Stimulated activated naive CD8-positive, alpha-beta T cell treated with anti-CD3 and anti-CD28 coated beads, Interleukin-15, Interleukin-2, amounts not matched to agents 100 ng/mL and 50 ng/mL, for 24 hours (primary cell): ENCODE data around the gene MGAT4A.
A peak's percentile ranks its signal among the peaks of the same experiment; 100 is the strongest.

Experiments
- H3K27ac Mint-ChIP-seq: one replicate; pipeline ENCODE4 v1.8.0; 2021; ENCODE audit warnings: mild to moderate bottlenecking, mixed read lengths
- H3K27me3 Mint-ChIP-seq: one replicate; pipeline ENCODE4 v1.8.0; 2021; ENCODE audit warnings: mixed read lengths
- H3K36me3 Mint-ChIP-seq: one replicate; pipeline ENCODE4 v1.8.0; 2021; ENCODE audit warnings: low read depth, mixed read lengths
- H3K4me1 Mint-ChIP-seq: one replicate; pipeline ENCODE4 v1.8.0; 2021; ENCODE audit warnings: low read depth, mixed read lengths
- H3K4me3 Mint-ChIP-seq: one replicate; pipeline ENCODE4 v1.8.0; 2021; ENCODE audit warnings: mild to moderate bottlenecking, mixed read lengths
- H3K9me3 Mint-ChIP-seq: one replicate; pipeline ENCODE4 v1.8.0; 2021; ENCODE audit warnings: mixed read lengths

MGAT4A gene

DNA sequence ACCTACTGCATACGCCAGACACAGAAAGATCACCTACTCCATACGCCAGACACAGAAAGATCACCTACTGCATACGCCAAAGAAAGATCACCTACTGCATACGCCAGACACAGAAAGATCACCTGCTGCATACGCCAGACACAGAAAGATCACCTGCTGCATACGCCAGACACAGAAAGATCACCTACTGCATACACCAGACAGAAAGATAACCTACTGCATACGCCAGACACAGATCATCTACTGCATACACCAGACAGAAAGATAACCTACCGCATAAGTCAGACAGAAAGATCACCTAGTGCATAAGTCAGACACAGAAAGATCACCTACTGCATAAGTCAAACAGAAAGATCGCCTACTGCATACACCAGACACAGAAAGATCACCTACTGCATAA is 148.4 kb downstream of the MGAT4A start:
- Mint-ChIP-seq H3K36me3 (peaks cover 22% of the 10 kb centered on the region), H3K4me3 (no peak overlapping the region), H3K4me1 (no peaks in the 10 kb centered on the region), H3K9me3 (no peaks in the 10 kb centered on the region), H3K27ac (no peak overlapping the region), H3K27me3 (no peaks in the 10 kb centered on the region)

DNA sequence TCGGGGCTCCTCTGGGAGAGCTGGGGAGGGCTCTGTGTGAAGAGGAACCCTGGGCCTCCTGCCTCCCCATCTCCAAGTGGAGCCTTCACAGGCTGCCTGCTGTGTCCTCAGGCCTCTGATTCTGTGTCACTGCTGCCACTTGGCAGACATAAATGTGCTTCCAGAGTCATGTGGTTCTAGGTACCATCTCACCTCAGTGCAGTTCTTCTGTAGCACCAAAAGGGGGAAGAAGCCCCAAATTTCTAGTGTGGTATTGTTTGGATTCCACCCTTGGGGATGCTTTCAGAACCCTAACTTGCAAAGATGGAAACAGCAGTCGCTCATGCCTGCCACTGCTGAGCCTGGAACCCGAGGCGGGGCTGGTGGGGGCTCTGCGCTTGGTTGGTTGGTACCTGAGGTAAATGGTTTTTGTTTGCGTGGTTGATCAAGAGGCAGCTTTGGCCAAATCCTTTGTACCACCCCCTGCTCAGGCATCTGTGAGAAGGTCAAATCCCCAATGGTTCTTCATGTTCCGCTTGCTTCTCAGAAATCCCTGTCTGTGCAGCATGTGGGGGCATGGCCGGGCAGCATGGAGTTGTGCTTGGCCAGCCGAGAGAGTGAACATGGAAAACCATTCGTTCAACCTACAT is 150.2 kb downstream of the MGAT4A start:
- H3K27ac Mint-ChIP-seq: peak overlapping the region; percentile 32
- H3K9me3 Mint-ChIP-seq: no peaks in the 10 kb centered on the region
- H3K4me3 Mint-ChIP-seq: no peak overlapping the region
- H3K36me3 Mint-ChIP-seq: peaks cover 18% of the 10 kb centered on the region
- no peaks in the 10 kb centered on the region for H3K27me3 Mint-ChIP-seq
- no peaks in the 10 kb centered on the region for H3K4me1 Mint-ChIP-seq

DNA sequence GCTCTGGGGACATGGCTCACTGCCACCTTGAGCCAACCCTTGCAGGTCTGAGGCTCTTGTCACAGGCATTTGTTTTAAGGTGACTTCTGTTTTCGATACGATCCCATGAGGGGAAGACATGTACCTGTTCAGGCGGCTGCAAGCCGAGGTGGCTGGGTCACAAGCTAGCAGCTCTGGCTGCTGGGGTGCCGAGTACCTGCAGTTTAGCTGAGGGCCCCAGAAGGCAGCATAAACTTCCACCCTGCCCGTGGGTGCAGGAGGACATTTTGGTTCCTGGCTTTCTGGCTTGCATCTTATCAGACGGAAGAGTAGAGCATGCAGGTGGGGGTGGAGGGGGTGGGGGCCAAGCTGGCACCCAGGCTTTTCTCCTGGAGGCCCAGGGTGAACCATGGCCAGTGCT is 151.0 kb downstream of the MGAT4A start:
- H3K9me3 Mint-ChIP-seq: no peaks in the 10 kb centered on the region
- peaks cover 18% of the 10 kb centered on the region for H3K36me3 Mint-ChIP-seq
- no peaks in the 10 kb centered on the region for H3K27me3 Mint-ChIP-seq
- H3K4me1 Mint-ChIP-seq: no peaks in the 10 kb centered on the region
- H3K27ac Mint-ChIP-seq: no peak overlapping the region
- H3K4me3 Mint-ChIP-seq: no peak overlapping the region

DNA sequence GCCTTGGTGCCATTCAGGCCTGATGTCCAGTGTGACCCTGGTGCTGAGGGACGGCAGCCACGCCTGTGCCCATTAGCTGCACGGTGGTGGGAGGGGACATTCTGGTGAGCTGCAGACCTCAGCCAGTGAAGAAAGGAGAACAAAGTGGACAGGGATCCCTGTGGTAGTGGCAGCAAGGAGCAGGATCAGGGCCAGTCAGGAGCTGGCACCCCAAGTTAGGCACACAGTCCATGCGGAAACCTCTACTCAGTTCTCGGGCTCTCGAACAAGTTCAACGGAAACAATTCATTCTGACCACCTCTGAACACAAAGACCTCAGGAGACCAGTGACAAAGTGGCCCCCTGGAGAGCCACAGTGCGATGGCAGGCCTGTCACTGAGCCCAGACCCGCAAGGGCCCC is 152.7 kb downstream of the MGAT4A start:
- no peak overlapping the region for H3K27ac Mint-ChIP-seq
- H3K4me3 Mint-ChIP-seq: no peak overlapping the region
- no peaks in the 10 kb centered on the region for H3K27me3 Mint-ChIP-seq
- H3K4me1 Mint-ChIP-seq: no peaks in the 10 kb centered on the region
- peaks cover 21% of the 10 kb centered on the region for H3K36me3 Mint-ChIP-seq
- no peaks in the 10 kb centered on the region for H3K9me3 Mint-ChIP-seq

DNA sequence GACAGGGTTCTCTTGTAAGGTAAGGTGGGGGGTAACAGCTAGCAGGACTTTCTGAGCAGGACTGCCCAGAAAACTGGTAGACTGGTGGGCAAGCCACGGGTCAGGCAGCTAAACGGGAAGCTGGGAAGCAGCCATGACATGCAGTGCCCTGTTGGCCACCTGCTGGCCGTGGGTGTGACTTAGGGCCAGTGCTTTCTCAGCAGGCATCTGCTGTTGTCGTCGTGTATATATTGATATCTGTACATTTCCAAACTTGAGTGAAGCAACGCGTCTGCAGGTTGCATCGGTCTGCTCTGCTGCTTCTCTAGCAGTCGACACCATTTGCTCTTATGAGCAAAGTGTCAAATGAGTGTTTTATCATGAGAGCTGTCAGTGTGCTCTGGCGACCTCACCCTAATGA is 153.6 kb downstream of the MGAT4A start:
- H3K36me3 Mint-ChIP-seq: peaks cover 30% of the 10 kb centered on the region

DNA sequence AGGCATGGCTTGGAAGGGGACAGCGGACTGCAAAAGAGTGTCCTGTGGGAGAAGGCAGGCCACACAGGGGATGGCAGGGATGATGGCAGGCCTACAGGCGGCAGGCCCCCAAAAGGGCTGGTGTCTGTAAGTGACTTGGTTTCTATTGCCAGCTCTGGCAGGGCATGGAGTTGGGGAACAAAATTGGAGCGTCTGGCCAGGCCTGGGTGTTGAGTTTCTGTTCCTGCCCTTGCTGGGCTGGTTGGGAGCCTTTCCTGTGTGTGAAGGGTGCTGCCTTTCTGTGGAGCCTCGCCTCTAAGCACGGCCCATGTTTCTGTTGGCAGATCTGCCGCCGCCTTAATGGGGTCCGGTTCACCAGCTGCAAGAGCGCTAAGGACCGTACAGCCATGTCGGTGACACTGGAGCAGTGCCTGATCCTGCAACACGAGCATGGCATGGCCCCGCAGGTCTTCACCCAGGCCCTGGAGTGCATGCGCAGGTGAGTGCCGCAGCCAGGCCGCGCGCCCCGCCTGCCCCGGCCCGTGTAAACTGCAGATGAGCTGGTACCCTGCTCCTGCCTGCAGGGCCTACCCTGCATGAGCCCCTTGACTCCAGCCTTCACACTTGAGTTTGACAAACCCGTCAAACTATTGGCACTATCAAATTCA is 154.1 kb downstream of the MGAT4A start:
- no peaks in the 10 kb centered on the region for H3K9me3 Mint-ChIP-seq
- no peak overlapping the region for H3K27ac Mint-ChIP-seq
- peaks cover 31% of the 10 kb centered on the region for H3K36me3 Mint-ChIP-seq
- no peaks in the 10 kb centered on the region for H3K4me1 Mint-ChIP-seq
- H3K27me3 Mint-ChIP-seq: no peaks in the 10 kb centered on the region
- no peak overlapping the region for H3K4me3 Mint-ChIP-seq

More for the DNA sequence above, 153.6 kb downstream of the MGAT4A start:
- no peaks in the 10 kb centered on the region for H3K9me3 Mint-ChIP-seq
- no peaks in the 10 kb centered on the region for H3K4me1 Mint-ChIP-seq
- no peak overlapping the region for H3K4me3 Mint-ChIP-seq
- no peaks in the 10 kb centered on the region for H3K27me3 Mint-ChIP-seq
- no peak overlapping the region for H3K27ac Mint-ChIP-seq

DNA sequence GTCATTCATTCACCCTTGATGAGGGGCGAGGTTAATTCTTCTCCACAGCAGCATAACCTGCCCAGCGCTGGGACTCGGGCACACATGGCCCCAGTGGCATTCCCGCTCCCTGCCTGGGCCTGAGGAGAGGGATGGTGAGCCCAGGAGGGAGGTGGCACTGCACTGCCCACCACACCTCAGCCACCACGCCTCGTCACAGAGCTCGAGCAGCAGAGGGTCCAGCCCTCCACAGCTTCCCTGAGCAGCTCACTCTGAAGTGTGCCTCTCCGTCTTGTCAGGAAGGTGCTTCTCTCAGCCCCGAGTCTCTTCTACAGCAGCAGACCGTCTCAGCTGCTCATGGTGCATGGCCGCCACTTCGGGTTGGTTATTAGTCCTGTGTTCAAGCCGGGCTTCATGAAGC is 157.5 kb downstream of the MGAT4A start:
- H3K4me1 Mint-ChIP-seq: no peaks in the 10 kb centered on the region
- H3K9me3 Mint-ChIP-seq: no peaks in the 10 kb centered on the region
- no peaks in the 10 kb centered on the region for H3K27me3 Mint-ChIP-seq
- peaks cover 42% of the 10 kb centered on the region for H3K36me3 Mint-ChIP-seq
- H3K27ac Mint-ChIP-seq: no peak overlapping the region
- no peak overlapping the region for H3K4me3 Mint-ChIP-seq

DNA sequence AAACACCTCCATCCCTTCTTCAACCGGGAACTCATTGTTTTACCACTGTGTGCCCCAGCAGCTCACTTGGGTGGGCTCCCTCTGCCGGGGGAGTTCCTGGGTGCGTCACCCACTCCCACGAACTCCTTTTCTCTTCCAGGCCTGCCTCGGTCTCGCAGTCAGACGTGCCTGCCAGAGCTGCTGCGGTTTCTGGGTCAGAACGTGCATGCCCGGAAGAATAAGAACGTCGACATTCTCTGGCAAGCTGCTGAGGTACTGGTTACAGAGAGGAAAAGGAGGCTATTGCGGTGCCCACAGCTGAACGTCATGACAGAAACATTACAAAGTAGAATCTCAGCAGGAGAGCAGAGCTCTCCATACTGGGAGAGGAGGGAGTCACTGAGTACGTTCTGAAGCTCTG is 158.3 kb downstream of the MGAT4A start:
- Mint-ChIP-seq H3K36me3 (peaks cover 39% of the 10 kb centered on the region), H3K9me3 (no peaks in the 10 kb centered on the region), H3K27me3 (no peaks in the 10 kb centered on the region), H3K4me1 (no peaks in the 10 kb centered on the region), H3K27ac (no peak overlapping the region), H3K4me3 (no peak overlapping the region)

DNA sequence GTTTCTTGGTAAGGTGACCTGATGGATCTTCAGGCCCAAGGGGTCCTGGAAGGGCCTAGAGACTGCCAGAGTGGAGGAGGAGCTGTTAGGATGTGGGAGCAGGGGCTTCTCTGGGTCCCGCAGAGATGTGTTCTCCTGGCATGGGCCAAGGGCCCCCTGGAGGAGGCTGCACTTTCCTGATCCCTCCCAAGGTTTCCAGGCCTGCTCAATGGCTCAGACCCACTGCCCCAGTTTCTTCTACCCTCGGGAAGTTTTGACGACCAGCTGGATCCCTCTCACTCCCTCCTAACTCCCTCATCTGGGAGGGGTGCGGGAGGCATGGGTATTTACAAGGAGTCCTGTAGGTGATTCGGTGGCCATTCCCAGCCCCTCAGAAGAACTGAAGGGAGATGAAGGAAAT is 158.7 kb downstream of the MGAT4A start:
- H3K36me3 Mint-ChIP-seq: peaks cover 37% of the 10 kb centered on the region
- no peaks in the 10 kb centered on the region for H3K9me3 Mint-ChIP-seq
- no peaks in the 10 kb centered on the region for H3K4me1 Mint-ChIP-seq
- no peak overlapping the region for H3K27ac Mint-ChIP-seq
- H3K27me3 Mint-ChIP-seq: no peaks in the 10 kb centered on the region
- no peak overlapping the region for H3K4me3 Mint-ChIP-seq

DNA sequence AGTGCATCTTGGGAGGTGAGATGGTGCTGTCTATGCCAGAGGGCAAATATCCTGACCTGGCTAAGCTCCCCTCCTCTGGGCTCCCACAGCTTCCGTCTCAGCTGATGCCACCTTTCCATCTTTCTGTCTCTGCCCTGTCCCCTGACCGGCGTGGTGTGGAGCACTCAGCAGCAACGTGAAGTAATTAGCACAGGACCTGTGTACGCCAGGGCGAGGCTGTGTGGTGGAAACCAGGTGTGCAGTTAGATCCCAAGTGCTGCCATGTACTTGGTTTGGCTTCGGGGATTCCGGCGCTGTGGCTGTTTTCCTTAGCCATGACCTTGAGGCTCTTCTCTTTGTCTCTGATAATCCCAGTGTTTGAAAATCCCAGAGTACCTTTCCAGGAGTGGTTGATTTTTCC is 159.1 kb downstream of the MGAT4A start:
- Mint-ChIP-seq H3K4me3 (no peak overlapping the region), H3K36me3 (peaks cover 37% of the 10 kb centered on the region), H3K27ac (no peak overlapping the region), H3K9me3 (no peaks in the 10 kb centered on the region), H3K27me3 (no peaks in the 10 kb centered on the region), H3K4me1 (no peaks in the 10 kb centered on the region)

DNA sequence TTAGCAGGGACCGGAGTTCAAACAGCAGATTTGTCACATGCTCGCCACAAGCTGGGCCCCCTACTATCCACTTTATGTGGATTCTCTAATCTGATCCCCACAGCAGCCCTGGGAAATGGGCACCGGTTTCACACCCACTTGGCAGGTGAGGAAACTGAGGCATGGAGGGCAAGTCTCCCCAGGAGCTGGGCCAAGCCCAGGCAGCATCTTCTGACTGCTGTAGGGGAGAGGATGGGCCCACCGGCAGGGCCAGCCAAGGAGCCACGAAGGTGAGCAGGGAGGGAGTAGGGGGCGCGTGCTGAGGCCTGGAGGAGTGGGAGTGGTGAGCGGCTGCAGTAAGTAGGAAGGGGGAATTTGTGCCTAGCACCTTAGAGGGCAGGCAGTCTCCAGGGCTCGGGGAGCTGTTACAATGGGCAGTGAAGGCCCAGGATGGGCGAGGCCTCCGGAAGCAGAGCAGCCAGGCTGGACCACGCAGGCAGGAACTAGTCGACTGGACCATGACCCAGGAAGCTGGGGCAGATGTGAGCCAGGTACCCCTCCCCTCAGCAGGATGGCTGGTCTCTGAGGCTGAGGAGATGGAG is 159.7 kb downstream of the MGAT4A start:
- Mint-ChIP-seq H3K36me3 (peaks cover 37% of the 10 kb centered on the region), H3K27me3 (no peaks in the 10 kb centered on the region), H3K4me3 (no peak overlapping the region), H3K4me1 (no peaks in the 10 kb centered on the region), H3K27ac (no peak overlapping the region), H3K9me3 (no peaks in the 10 kb centered on the region)

DNA sequence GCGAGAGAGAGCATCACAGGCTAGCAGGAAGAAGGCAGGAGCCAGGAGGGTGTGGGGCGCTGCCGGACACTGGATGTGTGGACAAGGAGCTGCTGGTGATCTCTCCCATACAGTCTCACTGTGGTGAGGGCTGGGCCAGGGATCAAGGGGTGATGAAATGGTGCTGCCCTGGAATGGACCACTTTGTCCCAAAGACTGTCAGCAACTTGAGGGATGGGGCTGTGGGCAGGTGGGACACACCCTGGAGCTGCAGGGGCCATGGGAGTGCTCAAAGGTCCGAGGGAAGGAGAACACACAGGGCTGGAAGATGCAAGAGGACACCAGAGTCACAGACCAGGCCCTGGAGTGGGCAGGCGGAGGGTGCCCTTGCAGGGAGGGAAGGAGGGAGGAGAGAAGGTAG is 160.6 kb downstream of the MGAT4A start:
- H3K27me3 Mint-ChIP-seq: no peaks in the 10 kb centered on the region
- no peaks in the 10 kb centered on the region for H3K9me3 Mint-ChIP-seq
- H3K4me1 Mint-ChIP-seq: no peaks in the 10 kb centered on the region
- no peak overlapping the region for H3K4me3 Mint-ChIP-seq
- H3K27ac Mint-ChIP-seq: no peak overlapping the region
- H3K36me3 Mint-ChIP-seq: peaks cover 40% of the 10 kb centered on the region

DNA sequence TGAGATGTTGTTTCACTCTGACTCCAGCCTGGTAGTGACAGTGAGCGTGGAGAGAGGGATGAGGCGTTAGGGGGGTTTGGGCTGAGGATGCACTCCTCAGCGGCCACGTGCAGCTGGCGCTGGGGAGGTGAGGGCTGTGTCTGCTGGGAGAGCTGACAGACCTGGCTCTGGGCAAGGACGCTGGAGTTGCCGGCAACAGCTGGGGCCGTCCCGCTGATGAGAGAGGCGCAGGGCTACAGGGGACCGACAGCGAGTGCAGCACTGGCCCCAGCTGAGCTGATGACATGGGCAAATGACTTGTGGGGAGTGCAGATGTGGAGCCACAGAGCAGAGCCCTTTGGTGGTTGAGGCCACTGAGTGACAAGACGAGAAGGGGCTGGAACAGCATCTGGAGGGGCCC is 161.0 kb downstream of the MGAT4A start:
- Mint-ChIP-seq H3K27ac (no peak overlapping the region), H3K36me3 (peaks cover 40% of the 10 kb centered on the region), H3K4me1 (no peaks in the 10 kb centered on the region), H3K4me3 (no peak overlapping the region), H3K27me3 (no peaks in the 10 kb centered on the region), H3K9me3 (no peaks in the 10 kb centered on the region)

DNA sequence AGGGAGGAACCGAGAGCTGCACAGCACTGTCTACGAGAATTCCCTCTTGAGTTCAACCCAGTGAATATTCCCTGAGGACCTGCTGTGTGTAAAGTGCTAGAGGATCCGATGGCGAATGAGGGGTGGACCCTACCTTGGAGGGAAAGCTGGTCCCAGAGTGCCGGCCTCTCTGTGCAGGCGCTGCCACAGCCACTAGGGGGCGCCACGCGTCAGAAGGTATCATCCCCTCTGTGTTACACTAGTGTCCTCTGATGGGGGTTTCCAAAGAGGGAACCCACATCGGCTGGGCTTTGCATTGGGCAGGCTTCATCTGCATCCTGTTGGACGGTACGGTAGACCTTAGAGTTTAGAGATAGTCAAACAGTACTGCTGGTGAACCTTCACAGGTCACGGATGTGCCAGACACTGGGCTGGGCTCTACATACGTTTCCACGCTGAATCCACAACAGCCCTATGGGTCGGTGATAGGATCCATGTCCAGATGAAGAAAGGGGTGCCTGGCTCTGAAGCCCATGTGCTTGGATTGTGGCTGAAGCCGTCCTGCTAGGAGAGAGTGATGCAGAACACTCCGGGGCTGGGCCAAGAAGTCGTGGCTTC is 161.6 kb downstream of the MGAT4A start:
- peaks cover 40% of the 10 kb centered on the region for H3K36me3 Mint-ChIP-seq
- H3K27ac Mint-ChIP-seq: no peak overlapping the region
- no peak overlapping the region for H3K4me3 Mint-ChIP-seq
- H3K9me3 Mint-ChIP-seq: no peaks in the 10 kb centered on the region
- H3K27me3 Mint-ChIP-seq: no peaks in the 10 kb centered on the region
- H3K4me1 Mint-ChIP-seq: no peaks in the 10 kb centered on the region
